ENCODE data around the gene RAF1. TPM values are rescaled to one million over a fixed set of nuclear protein-coding genes. Genes with fewer than 3 reads are reported as not detected.
"Not testable (repeated sequence)": the region's sequence is repeated elsewhere in the genome, so short reads cannot be mapped to it uniquely, and the experiment has no call there.

The RAF1 gene
- polyA plus RNA-seq (ENCODE audit: insufficient read length in 10 of 10) = 100 to 1,000 TPM in 4 of 10 donors, 10 to 100 TPM in 6; 75.9 to 116 (median 94.7) TPM
- long read RNA-seq, donor 1, transcript RAF1-201 (17 exons, 3,300 nt) = major isoform, 5 of 16 reads
- long read RNA-seq, donor 1, partial matches to known transcripts = 8 of 16 reads
- long read RNA-seq, donor 1, other reads (novel, unspliced or antisense) = 0 of 16 reads
- long read RNA-seq, donor 2, transcript RAF1-201 (17 exons, 3,300 nt) = major isoform, 10 of 16 reads
- long read RNA-seq, donor 2, partial matches to known transcripts = 5 of 16 reads
- long read RNA-seq, donor 2, other reads (novel, unspliced or antisense) = 0 of 16 reads
- long read RNA-seq, donor 3 = 0 reads
- long read RNA-seq, donor 4, partial matches to known transcripts = 0 of 4 reads
- long read RNA-seq, donor 4, other reads (novel, unspliced or antisense) = 0 of 4 reads
- long read RNA-seq, donor 5, transcript RAF1-201 (17 exons, 3,300 nt) = major isoform, 6 of 20 reads
- long read RNA-seq, donor 5, partial matches to known transcripts = 9 of 20 reads
- long read RNA-seq, donor 5, other reads (novel, unspliced or antisense) = 0 of 20 reads
- long read RNA-seq, donor 6, partial matches to known transcripts = 10 of 15 reads
- long read RNA-seq, donor 6, other reads (novel, unspliced or antisense) = 0 of 15 reads
- long read RNA-seq, donor 7, transcript RAF1-201 (17 exons, 3,300 nt) = major isoform, 8 of 20 reads
- long read RNA-seq, donor 7, partial matches to known transcripts = 10 of 20 reads
- long read RNA-seq, donor 7, other reads (novel, unspliced or antisense) = 0 of 20 reads
- long read RNA-seq, donor 8, transcript RAF1-201 (17 exons, 3,300 nt) = major isoform, 7 of 7 reads
- long read RNA-seq, donor 8, partial matches to known transcripts = 0 of 7 reads
- long read RNA-seq, donor 8, other reads (novel, unspliced or antisense) = 0 of 7 reads
- long read RNA-seq, donor 9 = 0 reads

GRCh38 chr3:12663936-12664908 lies at the start of gene RAF1:
TSS of gene RAF1 (minus strand) at chr3:12664117. CDS start at chr3:12618721, 45,396 bp downstream.
- DNase-seq = peak; percentile 98 to 100 (median 100)

- no peak for DNase-seq
Observed at GRCh38 chr3:12710062-12710461, 46.1 kb upstream of the RAF1 start.

GRCh38 chr3:12709334-12709733 lies 45.4 kb upstream of the RAF1 start:
- no peak for DNase-seq

- peak in 1 of 3 donors; percentile 11 for DNase-seq
Observed at GRCh38 chr3:12708584-12709192, 44.8 kb upstream of the RAF1 start.

GRCh38 chr3:12707449-12707848 lies 43.5 kb upstream of the RAF1 start:
- no peak for DNase-seq

GRCh38 chr3:12706504-12707253 lies 42.8 kb upstream of the RAF1 start:
- DNase-seq = peak in 2 of 3 donors; percentile 26 to 46

- DNase-seq = no peak
Observed at GRCh38 chr3:12705981-12706380, 42.1 kb upstream of the RAF1 start.

- no peak for DNase-seq
Observed at GRCh38 chr3:12705374-12705926, 41.5 kb upstream of the RAF1 start.

GRCh38 chr3:12702501-12702900 lies 38.6 kb upstream of the RAF1 start:
- DNase-seq = no peak

GRCh38 chr3:12701601-12702000 lies 37.7 kb upstream of the RAF1 start:
- DNase-seq = not testable (repeated sequence)

GRCh38 chr3:12700800-12701199 lies 36.9 kb upstream of the RAF1 start:
- no peak for DNase-seq

GRCh38 chr3:12695916-12696315 lies 32.0 kb upstream of the RAF1 start:
- no peak for DNase-seq

- no peak for DNase-seq
Observed at GRCh38 chr3:12695112-12695511, 31.2 kb upstream of the RAF1 start.

GRCh38 chr3:12692444-12692843 lies 28.5 kb upstream of the RAF1 start:
- DNase-seq = no peak

GRCh38 chr3:12689997-12690711 lies 26.2 kb upstream of the RAF1 start:
- no peak for DNase-seq

- no peak for DNase-seq
Observed at GRCh38 chr3:12687948-12688347, 24.0 kb upstream of the RAF1 start.

GRCh38 chr3:12686096-12686495 lies 22.2 kb upstream of the RAF1 start:
- no peak for DNase-seq

- peak; percentile 10 to 37 (median 27) for DNase-seq
Observed at GRCh38 chr3:12681943-12682390, 18.1 kb upstream of the RAF1 start.

Data from muscle of back (tissue), 13 donors.